Liver (tissue), 9 donors: ENCODE data around the gene C1QL2. TPM values are rescaled to one million over a fixed set of nuclear protein-coding genes. Genes with fewer than 3 reads are reported as not detected.

ENCODE experiments used
- DNase-seq: peaks from one replicate; pipeline ENCODE4 v3.0.0-alpha.2; 2017; ENCODE audit warnings: low spot score
- H3K27ac ChIP-seq, 2 donors: one replicate each; pipeline ENCODE4 v1.7.0; 2013; ENCODE audit warnings: inconsistent platforms in 2 of 2, low read length in 2 of 2, control low read depth in 1 of 2, low read depth in 1 of 2, mild to moderate bottlenecking in 1 of 2
- H3K27me3 ChIP-seq, 4 donors: one replicate each; pipeline versions ENCODE4 v1.6.1 to v1.7.0; 2013; ENCODE audit warnings: low read length in 3 of 4, inconsistent platforms in 1 of 4, mild to moderate bottlenecking in 1 of 4, moderate library complexity in 1 of 4; ENCODE audit not compliant: control insufficient read depth in 4 of 4, insufficient read depth in 4 of 4
- H3K36me3 ChIP-seq, 4 donors: one replicate each; pipeline versions ENCODE4 v1.6.1 to v1.7.0; 2013; ENCODE audit warnings: low read length in 3 of 4, mild to moderate bottlenecking in 3 of 4, low read depth in 1 of 4, moderate library complexity in 1 of 4; ENCODE audit not compliant: control insufficient read depth in 4 of 4, insufficient read depth in 3 of 4
- H3K4me1 ChIP-seq, 4 donors: one replicate each; pipeline versions ENCODE4 v1.6.1 to v1.7.0; 2013; ENCODE audit warnings: low read length in 3 of 4, mild to moderate bottlenecking in 3 of 4, moderate library complexity in 1 of 4; ENCODE audit not compliant: control insufficient read depth in 4 of 4, insufficient read depth in 4 of 4
- H3K4me3 ChIP-seq, 3 donors: one replicate each; pipeline versions ENCODE4 v1.6.1 to v1.7.0; 2013; ENCODE audit warnings: low read length in 3 of 3, control low read depth in 1 of 3, low read depth in 1 of 3, mild to moderate bottlenecking in 1 of 3
- H3K9ac ChIP-seq, 2 donors: one replicate each; pipeline ENCODE4 v1.7.0; 2013; ENCODE audit warnings: low read length in 2 of 2, mild to moderate bottlenecking in 2 of 2, moderate library complexity in 2 of 2, control low read depth in 1 of 2, low read depth in 1 of 2
- H3K9me3 ChIP-seq, 4 donors: one replicate each; pipeline versions ENCODE4 v1.6.1 to v1.7.0; 2013; ENCODE audit warnings: low read length in 3 of 4; ENCODE audit not compliant: control insufficient read depth in 4 of 4
- ATF3 ChIP-seq: IDR thresholded peaks from 2 replicates; pipeline ENCODE4 v1.6.1; 2016; ENCODE audit warnings: antibody characterized with exemption
- EGR1 ChIP-seq, 2 donors: IDR thresholded peaks; 2 replicates each; pipeline ENCODE4 v1.6.1; 2016 to 2018; ENCODE audit warnings: antibody characterized with exemption in 2 of 2, low read depth in 2 of 2
- FOXA1 ChIP-seq: IDR thresholded peaks from 2 replicates; pipeline ENCODE4 v1.6.1; 2016; ENCODE audit warnings: antibody characterized with exemption
- FOXA2 ChIP-seq: IDR thresholded peaks from 2 replicates; pipeline ENCODE4 v1.6.1; 2016; ENCODE audit warnings: antibody characterized with exemption
- GABPA ChIP-seq, 2 donors: IDR thresholded peaks in 1 of 2; conservative IDR thresholded peaks in 1 of 2; 2 replicates each; pipeline ENCODE4 v1.6.1; 2016; ENCODE audit warnings: antibody characterized with exemption in 2 of 2, mild to moderate bottlenecking in 1 of 2, moderate library complexity in 1 of 2
- HNF4A ChIP-seq, 2 donors: conservative IDR thresholded peaks; 2 replicates each; pipeline ENCODE4 v1.6.1; 2016; ENCODE audit warnings: antibody characterized with exemption in 2 of 2, mild to moderate bottlenecking in 2 of 2
- HNF4G ChIP-seq: IDR thresholded peaks from 2 replicates; pipeline ENCODE4 v1.6.1; 2016; ENCODE audit warnings: antibody characterized with exemption
- JUND ChIP-seq, 2 donors: IDR thresholded peaks; 2 replicates each; pipeline ENCODE4 v1.6.1; 2016; ENCODE audit warnings: antibody characterized with exemption in 2 of 2
- RAD21 ChIP-seq, 2 donors: IDR thresholded peaks; 2 replicates each; pipeline ENCODE4 v1.6.1; 2016; ENCODE audit warnings: antibody characterized with exemption in 2 of 2, mild to moderate bottlenecking in 2 of 2
- REST ChIP-seq: IDR thresholded peaks from 2 replicates; pipeline ENCODE4 v1.6.1; 2016; ENCODE audit warnings: antibody characterized with exemption, mild to moderate bottlenecking
- RXRA ChIP-seq, 2 donors: IDR thresholded peaks; 2 replicates each; pipeline ENCODE4 v1.6.1; 2017 to 2018; ENCODE audit warnings: antibody characterized with exemption in 2 of 2, mild to moderate bottlenecking in 1 of 2
- SP1 ChIP-seq: IDR thresholded peaks from 2 replicates; pipeline ENCODE4 v1.6.1; 2018; ENCODE audit warnings: antibody characterized with exemption, mild to moderate bottlenecking
- TAF1 ChIP-seq: conservative IDR thresholded peaks from 2 replicates; pipeline ENCODE4 v1.6.1; 2016; ENCODE audit warnings: antibody characterized with exemption, mild to moderate bottlenecking
- YY1 ChIP-seq: IDR thresholded peaks from 2 replicates; pipeline ENCODE4 v1.6.1; 2016; ENCODE audit warnings: antibody characterized with exemption, mild to moderate bottlenecking
- ZBTB33 ChIP-seq: IDR thresholded peaks from 2 replicates; pipeline ENCODE4 v1.6.1; 2016; ENCODE audit warnings: antibody characterized with exemption
- WGBS: extraction: QIAGEN DNeasy Blood & Tissue Kit; methylation state at CpG from one replicate; pipeline ENCODE4 v1.1.7; 2013; 5-methylcytosine and 5-hydroxymethylcytosine counted together
- polyA plus RNA-seq, 2 donors: library from polyadenylated mRNA; stranded (reverse) in 1 of 2; unstranded in 1 of 2; fragments of 200-250 nt in 1 of 2; fragments of >200 nt in 1 of 2; fragmentation: Nextera tagmentation in 1 of 2; extraction: Ambion mirVana in 1 of 2; gene quantifications; one replicate each; pipeline versions ENCODE4 v1.2.1 to v1.2.3, GENCODE V29; 2013 to 2015
- total RNA-seq, 2 donors: library from RNA; depleted of rRNA; stranded (reverse); fragments of >200 nt; gene quantifications; one replicate each; pipeline ENCODE4 v1.2.3, GENCODE V29; 2014
- donor health status: healthy.
- donor health status: healthy.
- donor health status: healthy.
- donor health status: healthy.
- donor health status: healthy.

C1QL2 gene
- total and polyA plus RNA-seq, 4 donors = not detected

GRCh38 chr2:119192893-119193292 is 34.3 kb upstream of the C1QL2 start:
- TF ChIP-seq HNF4G (no peak), ZBTB33 (no peak), SP1 (no peak), RAD21 (IDR thresholded peaks at IDR 0.05) (no peak), HNF4A (conservative IDR thresholded peaks at IDR 0.05) (no peak), ATF3 (no peak), EGR1 (IDR thresholded peaks at IDR 0.05; ENCODE audit: low read depth in 2 of 2) (no peak), FOXA2 (no peak), GABPA (IDR thresholded peaks at IDR 0.05 in 1 of 2, conservative IDR thresholded peaks at IDR 0.05 in 1 of 2) (no peak), YY1 (no peak)
- DNase-seq = no peak
- H3K9me3 ChIP-seq = no peaks in the 10 kb centered on the region
- no peak overlapping the region for H3K4me3 ChIP-seq
- peaks cover 2 to 31% (median 24%) of the 10 kb centered on the region in 4 donors for H3K4me1 ChIP-seq
- H3K27ac ChIP-seq = no peak overlapping the region
- H3K36me3 ChIP-seq = no peaks in the 10 kb centered on the region
- WGBS = 88% methylated on average over 6 of the region's 6 CpGs
- no peaks in the 10 kb centered on the region for H3K27me3 ChIP-seq
- H3K9ac ChIP-seq = no peak overlapping the region

GRCh38 chr2:119190321-119191111 is 32.0 kb upstream of the C1QL2 start:
- H3K27me3 ChIP-seq = no peaks in the 10 kb centered on the region
- H3K9me3 ChIP-seq = no peaks in the 10 kb centered on the region
- WGBS = 75% methylated on average over 8 of the region's 8 CpGs
- H3K4me1 ChIP-seq = peaks cover 0 to 10% (median 7%) of the 10 kb centered on the region in 4 donors
- H3K27ac ChIP-seq = no peak overlapping the region
- no peaks in the 10 kb centered on the region for H3K36me3 ChIP-seq
- H3K4me3 ChIP-seq = no peak overlapping the region
- TF ChIP-seq RAD21 (IDR thresholded peaks at IDR 0.05) (no peak), JUND (IDR thresholded peaks at IDR 0.05) (no peak), REST (no peak), TAF1 (no peak), HNF4A (conservative IDR thresholded peaks at IDR 0.05) (no peak), RXRA (IDR thresholded peaks at IDR 0.05) (no peak), FOXA1 (no peak)
- no peak overlapping the region for H3K9ac ChIP-seq
- DNase-seq = no peak
